AG04449 (cell line): ENCODE measurements around the gene SLC13A5.
"Not testable (repeated sequence)": the region's sequence is repeated elsewhere in the genome, so short reads cannot be mapped to it uniquely, and the experiment has no call there.

Experiments used
- CTCF ChIA-PET: fragments of 350-600 bp; formaldehyde crosslinking; extraction: SDS; loops from one replicate; lab custom pipeline; 2021; ENCODE audit warnings: antibody characterized with exemption; lab: Yijun Ruan, JAX
- POLR2A ChIA-PET: fragments of 400-600, 350-600 bp; formaldehyde crosslinking; extraction: SDS; loops from one replicate; lab custom pipeline; 2020; ENCODE audit warnings: antibody characterized with exemption, inconsistent platforms; lab: Yijun Ruan, JAX
- DNase-seq: peaks from one replicate; pipeline ENCODE4 v3.0.0-alpha.2; 2010; ENCODE audit warnings: low read depth, low spot score
- H3K4me3 ChIP-seq: 2 replicates; pipeline ENCODE4 v1.5.1; 2011; ENCODE audit warnings: low read depth, mild to moderate bottlenecking, control low read depth, low read length
- CTCF ChIP-seq: IDR thresholded peaks from one replicate; pipeline ENCODE4 v1.5.1; 2011; ENCODE audit warnings: mild to moderate bottlenecking, moderate library complexity, low read length, control low read depth, inconsistent platforms; ENCODE audit not compliant: insufficient read depth; ENCODE audit errors: missing control alignments

SLC13A5 gene

GRCh38 chr17:6666557-6666956 lies 46.6 kb downstream of the SLC13A5 start:
- ChIA-PET CTCF (interaction anchor here (0.6 to 4.9 kb wide), 24 partner anchors 9 to 355 kb away, joined by 3 to 55 read pairs (median 4); no protein-coding TSS in a partner anchor), POLR2A (interaction anchor here (1.0 kb wide), 1 partner anchor 10 kb away, joined by 3 read pairs; no protein-coding TSS in a partner anchor)
- no peak overlapping the region for H3K4me3 ChIP-seq
- no peak for DNase-seq
- TF ChIP-seq CTCF = no peak

DNA sequence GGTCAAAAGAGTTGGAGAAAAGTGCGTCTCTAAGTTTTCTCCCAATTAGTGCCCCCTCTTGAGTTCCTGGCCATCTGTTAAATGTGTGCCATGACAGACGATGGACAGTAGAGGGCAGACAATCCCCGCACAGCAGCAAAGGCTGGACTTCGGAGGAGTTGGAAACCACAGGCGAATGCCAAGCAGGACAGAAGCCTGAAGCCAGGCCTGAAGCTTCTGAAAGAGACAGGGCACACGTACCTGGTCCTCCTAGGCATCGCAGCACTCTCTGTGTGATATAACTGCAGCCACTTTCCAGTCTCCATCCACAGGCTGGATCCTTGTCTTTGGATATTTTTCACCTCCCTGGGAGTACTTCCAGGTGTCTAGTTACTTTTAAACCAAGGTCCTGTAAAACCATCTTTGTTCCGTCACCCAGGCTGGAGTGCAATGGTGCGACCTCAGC lies 47.1 kb downstream of the SLC13A5 start:
- H3K4me3 ChIP-seq = no peak overlapping the region
- CTCF ChIA-PET = interaction anchor here (0.6 to 4.9 kb wide), 25 partner anchors 8 to 355 kb away, joined by 3 to 55 read pairs (median 4); no protein-coding TSS in a partner anchor
- no peak for DNase-seq
- TF ChIP-seq CTCF = peak; percentile 92
- POLR2A ChIA-PET = interaction anchor here (1.0 kb wide), 1 partner anchor 10 kb away, joined by 3 read pairs; no protein-coding TSS in a partner anchor

- CTCF ChIA-PET = interaction anchor here (1.2 to 3.7 kb wide), 7 partner anchors 10 to 352 kb away, joined by 3 to 32 read pairs (median 5); no protein-coding TSS in a partner anchor
- POLR2A ChIA-PET, H3K4me3 ChIP-seq, DNase-seq: not testable (repeated sequence)
Measured at GRCh38 chr17:6663200-6663599, 50.0 kb downstream of the SLC13A5 start.

DNA sequence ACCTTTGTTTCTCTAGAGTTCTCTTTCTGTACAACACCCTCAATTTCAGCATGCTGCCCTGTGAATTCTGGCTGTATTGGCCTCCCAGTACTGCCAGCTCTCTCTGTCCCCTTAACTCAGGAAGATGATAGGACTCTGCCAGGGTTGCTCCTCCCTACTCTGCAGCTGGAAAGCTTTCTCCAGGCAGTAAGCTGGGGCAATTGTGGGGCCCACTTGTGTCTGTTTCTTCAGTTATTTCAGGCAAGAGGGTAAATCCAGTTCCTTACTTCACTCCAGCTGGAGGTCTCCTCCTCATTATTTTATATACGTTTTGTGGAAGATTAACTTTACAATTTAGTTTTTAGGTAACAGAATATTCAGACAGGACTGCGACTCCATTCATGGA lies 51.7 kb downstream of the SLC13A5 start:
- CTCF ChIA-PET = interaction anchor here (0.6 to 2.1 kb wide), 3 partner anchors 182 to 384 kb away, joined by 3 to 7 read pairs (median 3); no protein-coding TSS in a partner anchor
- H3K4me3 ChIP-seq = no peak overlapping the region
- no peak for TF ChIP-seq CTCF
- POLR2A ChIA-PET = no interaction called here
- no peak for DNase-seq

DNA sequence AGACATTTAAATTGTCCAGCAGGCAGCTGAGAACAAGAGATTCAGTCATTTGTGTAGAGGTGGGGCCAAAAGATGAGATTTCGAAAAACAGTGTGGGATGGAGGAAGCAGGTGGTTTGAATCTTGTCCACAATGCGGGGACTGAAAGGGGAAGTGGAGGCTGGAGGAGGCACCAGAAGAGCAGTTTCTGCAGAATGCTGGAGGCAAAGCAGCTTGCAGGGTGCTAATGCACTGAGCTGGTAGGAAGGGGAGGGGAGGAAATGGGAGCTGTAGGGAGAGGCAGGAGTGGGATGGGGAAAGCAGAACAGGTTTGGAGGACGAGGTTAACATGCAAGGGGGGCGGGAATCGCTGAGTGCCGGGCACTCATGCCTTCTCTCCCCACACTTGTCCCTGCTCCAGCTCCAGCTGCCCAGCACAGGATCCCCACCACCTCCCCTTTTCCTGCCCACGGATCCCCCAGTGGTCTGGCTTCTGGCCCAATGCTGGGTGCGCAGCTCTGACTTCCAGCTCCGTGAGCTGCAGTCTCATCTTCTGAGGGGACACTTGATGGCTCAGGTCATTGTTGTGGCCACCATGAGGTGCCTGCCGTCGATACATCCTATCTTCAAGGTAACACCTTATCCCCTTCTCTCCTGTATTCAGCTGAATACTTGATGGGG lies 52.2 kb downstream of the SLC13A5 start:
- CTCF ChIA-PET = interaction anchor here (1.7 to 2.1 kb wide), 2 partner anchors 182 to 183 kb away, joined by 7 read pairs; no protein-coding TSS in a partner anchor
- no peak for DNase-seq
- no peak overlapping the region for H3K4me3 ChIP-seq
- no peak for TF ChIP-seq CTCF
- POLR2A ChIA-PET = no interaction called here

DNA sequence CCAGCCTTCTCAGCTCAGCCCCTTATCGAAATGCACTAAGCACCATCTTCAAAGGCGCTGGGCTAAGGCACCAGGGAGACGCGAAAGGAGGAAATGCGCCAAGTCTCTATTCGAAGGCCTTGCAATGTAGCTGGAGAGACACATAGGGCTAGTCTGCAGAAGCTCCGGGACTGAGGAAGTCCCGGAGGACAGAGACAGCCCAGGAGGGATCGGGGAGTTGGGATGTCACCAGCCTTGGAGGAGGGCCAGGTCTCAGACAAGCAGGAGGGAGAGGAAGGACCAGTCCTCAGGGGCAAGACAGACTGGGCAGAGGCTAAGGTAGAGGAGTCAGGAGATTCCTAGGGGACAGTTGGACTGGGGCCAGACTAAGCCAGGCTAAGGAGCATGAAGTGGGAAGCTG lies 53.1 kb downstream of the SLC13A5 start:
- no peak overlapping the region for H3K4me3 ChIP-seq
- CTCF ChIA-PET = interaction anchor here (0.9 to 1.7 kb wide), 2 partner anchors 183 to 344 kb away, joined by 3 to 7 read pairs; no protein-coding TSS in a partner anchor
- no peak for TF ChIP-seq CTCF
- POLR2A ChIA-PET = no interaction called here
- no peak for DNase-seq

- H3K4me3 ChIP-seq, POLR2A ChIA-PET, DNase-seq: not testable (repeated sequence)
- CTCF ChIA-PET = interaction anchor here (1.0 kb wide), 1 partner anchor 8 kb away, joined by 4 read pairs; no protein-coding TSS in a partner anchor
Measured at GRCh38 chr17:6658411-6658810, 54.8 kb downstream of the SLC13A5 start.
